ENCODE results near the gene TRIM62.
A peak's percentile ranks its signal among the peaks of the same experiment; 100 is the strongest.

TRIM62 gene

GRCh38 chr1:33171977-33172813, 9.6 kb downstream of the TRIM62 start:
- no peak overlapping the region for H2BK120ac ChIP-seq (ENCODE audit: low read depth, low read length)
- no CpG with 5 or more reads among the region's 9 CpGs for WGBS (ENCODE audit: extremely low coverage, insufficient coverage, low lambda C conversion rate)
- H3K56ac ChIP-seq (ENCODE audit: low read length) = no peak overlapping the region
- no peak overlapping the region for H3K18ac ChIP-seq (ENCODE audit: low read length)
- no peak overlapping the region for H2BK15ac ChIP-seq (replicated peaks; ENCODE audit: low read depth)
- no peak for DNase-seq
- H3K27me3 ChIP-seq (ENCODE audit: insufficient read depth, low read length, poor library complexity) = no peaks in the 10 kb centered on the region
- no peak overlapping the region for H3K4ac ChIP-seq (ENCODE audit: low read depth, low read length)
- no peak overlapping the region for H4K8ac ChIP-seq (ENCODE audit: low read depth, low read length)
- no peaks in the 10 kb centered on the region for H3K4me1 ChIP-seq (ENCODE audit: control insufficient read depth, low read depth, low read length)
- H3K27ac ChIP-seq (ENCODE audit: low read depth, low read length) = no peak overlapping the region
- H3K9ac ChIP-seq (ENCODE audit: low read length) = no peak overlapping the region
- H3K23ac ChIP-seq (ENCODE audit: low read length) = no peak overlapping the region
- H3K4me3 ChIP-seq (ENCODE audit: low read length) = no peak overlapping the region
- H3K36me3 ChIP-seq (ENCODE audit: control insufficient read depth, insufficient read depth, low read length) = no peaks in the 10 kb centered on the region
- no peaks in the 10 kb centered on the region for H3K79me2 ChIP-seq (ENCODE audit: control insufficient read depth, insufficient read depth, low read length)
- H4K5ac ChIP-seq (ENCODE audit: low read length) = no peak overlapping the region
- no peak overlapping the region for H3K4me2 ChIP-seq (ENCODE audit: low read length)
- no peak overlapping the region for H2BK5ac ChIP-seq (ENCODE audit: low read length)
- H2AK5ac ChIP-seq (ENCODE audit: low read length) = no peak overlapping the region
- no peaks in the 10 kb centered on the region for H3K79me1 ChIP-seq (ENCODE audit: low read length)

DNA sequence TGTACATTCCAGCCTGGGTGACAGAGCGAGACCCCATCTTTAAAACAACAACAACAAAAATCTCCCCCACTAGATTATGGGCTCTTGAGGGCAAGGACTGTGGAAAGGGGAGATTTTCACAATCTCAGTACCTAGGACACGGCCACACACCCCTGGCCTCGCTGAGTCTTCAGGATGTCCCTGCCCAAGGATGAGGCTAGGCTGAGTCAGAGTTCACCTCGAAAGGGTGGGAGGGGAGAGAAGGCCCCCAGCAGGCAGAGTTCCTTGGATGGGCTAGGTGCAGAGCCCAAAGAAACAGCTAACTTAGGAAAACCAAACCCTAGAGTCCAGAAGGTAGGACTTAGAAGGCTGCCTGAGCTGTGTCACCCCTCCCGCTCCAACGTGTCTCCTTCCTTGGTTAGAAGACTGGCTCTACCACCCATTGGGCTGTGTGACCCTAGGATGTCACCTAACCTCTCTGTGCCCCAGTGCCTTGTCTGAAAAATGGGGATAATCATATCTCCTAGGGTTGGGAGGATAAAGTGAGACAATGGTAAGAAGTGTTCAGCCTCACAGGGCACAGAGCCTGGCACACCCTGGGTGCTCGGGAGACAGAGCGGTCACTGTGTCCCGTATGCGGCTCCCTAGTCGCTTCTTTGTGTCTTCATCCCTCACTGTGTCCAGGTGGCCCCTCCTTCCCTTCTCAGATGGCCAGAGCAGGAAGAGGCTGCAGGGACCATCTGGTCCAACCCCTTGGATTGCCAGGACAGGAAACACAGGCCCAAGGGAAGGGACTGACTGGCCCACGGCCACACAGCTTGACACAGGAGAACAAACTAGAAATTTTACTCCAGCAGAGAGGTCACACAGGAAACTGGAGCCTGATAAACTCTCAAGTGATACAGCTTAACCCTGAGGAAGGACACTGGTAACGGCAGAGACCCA, 11.2 kb downstream of the TRIM62 start:
- Histone ChIP-seq H3K9ac (ENCODE audit: low read length) (no peak overlapping the region), H3K23ac (ENCODE audit: low read length) (no peak overlapping the region)
- no CpG with 5 or more reads among the region's 13 CpGs for WGBS (ENCODE audit: extremely low coverage, insufficient coverage, low lambda C conversion rate)

DNA sequence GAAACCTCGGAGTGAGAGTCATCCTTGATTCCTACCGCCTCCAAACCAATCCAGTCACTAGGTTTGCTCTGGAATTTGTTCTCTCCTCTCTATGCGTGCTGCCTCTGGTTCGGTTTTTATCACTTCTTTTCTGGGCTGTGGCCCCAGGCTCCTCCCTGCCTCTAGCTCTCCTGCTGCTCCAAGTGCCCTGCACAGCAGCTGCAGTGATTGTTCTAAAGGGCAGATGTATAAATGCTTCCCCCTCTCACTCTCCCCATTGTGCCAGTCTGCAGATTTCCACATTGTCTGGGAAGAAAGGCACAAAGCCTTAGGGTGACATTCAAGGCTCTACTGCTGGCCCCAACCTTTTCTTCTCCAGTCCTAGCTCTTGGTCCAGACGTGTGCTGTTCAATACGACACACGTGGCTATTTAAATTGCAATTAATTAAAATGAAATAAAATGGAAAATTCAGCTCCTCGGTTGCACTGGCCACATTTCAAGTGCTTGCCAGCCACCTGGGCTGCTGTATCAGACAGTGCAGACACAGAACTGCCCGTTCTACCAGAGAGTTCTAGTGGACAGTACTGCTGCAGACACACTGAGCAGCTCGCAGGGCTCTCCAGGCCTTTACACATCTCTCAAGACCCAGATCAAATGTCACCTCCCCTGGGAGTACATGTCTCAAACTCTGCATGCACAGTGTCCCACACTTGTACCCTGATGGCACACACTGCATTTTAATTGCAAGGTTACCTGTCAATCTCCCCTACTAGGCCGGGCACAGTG, 12.4 kb downstream of the TRIM62 start:
- Histone ChIP-seq H2AK5ac (ENCODE audit: low read length) (no peak overlapping the region), H3K36me3 (ENCODE audit: control insufficient read depth, insufficient read depth, low read length) (no peaks in the 10 kb centered on the region), H3K9ac (ENCODE audit: low read length) (no peak overlapping the region), H3K23ac (ENCODE audit: low read length) (no peak overlapping the region), H4K8ac (ENCODE audit: low read depth, low read length) (no peak overlapping the region), H2BK5ac (ENCODE audit: low read length) (no peak overlapping the region), H3K27ac (ENCODE audit: low read depth, low read length) (no peak overlapping the region), H4K5ac (ENCODE audit: low read length) (no peak overlapping the region), H3K4me2 (ENCODE audit: low read length) (no peak overlapping the region), H2BK120ac (ENCODE audit: low read depth, low read length) (no peak overlapping the region), H2BK15ac (replicated peaks; ENCODE audit: low read depth) (no peak overlapping the region), H3K79me1 (ENCODE audit: low read length) (no peaks in the 10 kb centered on the region), H3K27me3 (ENCODE audit: insufficient read depth, low read length, poor library complexity) (no peaks in the 10 kb centered on the region), H3K4me3 (ENCODE audit: low read length) (no peak overlapping the region), H3K4me1 (ENCODE audit: control insufficient read depth, low read depth, low read length) (no peaks in the 10 kb centered on the region), H3K79me2 (ENCODE audit: control insufficient read depth, insufficient read depth, low read length) (no peaks in the 10 kb centered on the region), H3K18ac (ENCODE audit: low read length) (no peak overlapping the region), H3K56ac (ENCODE audit: low read length) (peak overlapping the region; percentile 10), H3K4ac (ENCODE audit: low read depth, low read length) (no peak overlapping the region)
- WGBS (ENCODE audit: extremely low coverage, insufficient coverage, low lambda C conversion rate) = no CpG with 5 or more reads among the region's 11 CpGs
- peak; percentile 21 for DNase-seq

More for the DNA sequence above, 11.2 kb downstream of the TRIM62 start:
- no peaks in the 10 kb centered on the region for H3K79me1 ChIP-seq (ENCODE audit: low read length)
- H3K56ac ChIP-seq (ENCODE audit: low read length) = no peak overlapping the region
- no peaks in the 10 kb centered on the region for H3K4me1 ChIP-seq (ENCODE audit: control insufficient read depth, low read depth, low read length)
- H3K79me2 ChIP-seq (ENCODE audit: control insufficient read depth, insufficient read depth, low read length) = no peaks in the 10 kb centered on the region
- no peaks in the 10 kb centered on the region for H3K36me3 ChIP-seq (ENCODE audit: control insufficient read depth, insufficient read depth, low read length)
- no peak overlapping the region for H3K4ac ChIP-seq (ENCODE audit: low read depth, low read length)
- H3K4me2 ChIP-seq (ENCODE audit: low read length) = no peak overlapping the region
- no peak overlapping the region for H2AK5ac ChIP-seq (ENCODE audit: low read length)
- no peak overlapping the region for H3K4me3 ChIP-seq (ENCODE audit: low read length)
- no peak overlapping the region for H3K18ac ChIP-seq (ENCODE audit: low read length)
- H3K27ac ChIP-seq (ENCODE audit: low read depth, low read length) = no peak overlapping the region
- no peak for DNase-seq
- H2BK5ac ChIP-seq (ENCODE audit: low read length) = no peak overlapping the region
- H2BK120ac ChIP-seq (ENCODE audit: low read depth, low read length) = no peak overlapping the region
- H4K5ac ChIP-seq (ENCODE audit: low read length) = no peak overlapping the region
- no peak overlapping the region for H2BK15ac ChIP-seq (replicated peaks; ENCODE audit: low read depth)
- no peak overlapping the region for H4K8ac ChIP-seq (ENCODE audit: low read depth, low read length)
- no peaks in the 10 kb centered on the region for H3K27me3 ChIP-seq (ENCODE audit: insufficient read depth, low read length, poor library complexity)

- H2BK5ac ChIP-seq (ENCODE audit: low read length) = no peak overlapping the region
- H3K56ac ChIP-seq (ENCODE audit: low read length) = peak overlapping the region; percentile 10
- no peak overlapping the region for H2AK5ac ChIP-seq (ENCODE audit: low read length)
- no peak overlapping the region for H3K27ac ChIP-seq (ENCODE audit: low read depth, low read length)
- H4K8ac ChIP-seq (ENCODE audit: low read depth, low read length) = no peak overlapping the region
- H3K18ac ChIP-seq (ENCODE audit: low read length) = no peak overlapping the region
- WGBS (ENCODE audit: extremely low coverage, insufficient coverage, low lambda C conversion rate) = no CpG with 5 or more reads among the region's 11 CpGs
- no peaks in the 10 kb centered on the region for H3K27me3 ChIP-seq (ENCODE audit: insufficient read depth, low read length, poor library complexity)
- H3K4me3 ChIP-seq (ENCODE audit: low read length) = no peak overlapping the region
- H3K9ac ChIP-seq (ENCODE audit: low read length) = no peak overlapping the region
- H3K79me2 ChIP-seq (ENCODE audit: control insufficient read depth, insufficient read depth, low read length) = no peaks in the 10 kb centered on the region
- H3K79me1 ChIP-seq (ENCODE audit: low read length) = no peaks in the 10 kb centered on the region
- H3K4ac ChIP-seq (ENCODE audit: low read depth, low read length) = no peak overlapping the region
- H2BK15ac ChIP-seq (replicated peaks; ENCODE audit: low read depth) = no peak overlapping the region
- H4K5ac ChIP-seq (ENCODE audit: low read length) = no peak overlapping the region
- H3K36me3 ChIP-seq (ENCODE audit: control insufficient read depth, insufficient read depth, low read length) = no peaks in the 10 kb centered on the region
- H2BK120ac ChIP-seq (ENCODE audit: low read depth, low read length) = no peak overlapping the region
- no peak overlapping the region for H3K23ac ChIP-seq (ENCODE audit: low read length)
- no peak overlapping the region for H3K4me2 ChIP-seq (ENCODE audit: low read length)
- peak; percentile 47 for DNase-seq
- H3K4me1 ChIP-seq (ENCODE audit: control insufficient read depth, low read depth, low read length) = no peaks in the 10 kb centered on the region
Measured at GRCh38 chr1:33168556-33169289, 13.1 kb downstream of the TRIM62 start.
